GM12865 (cell line): ENCODE data around the gene HSD17B3.
"Not testable (repeated sequence)": the region's sequence is repeated elsewhere in the genome, so short reads cannot be mapped to it uniquely, and the experiment has no call there.

Experiments used
- DNase-seq: peaks from one replicate; pipeline ENCODE4 v3.0.0; 2010; ENCODE audit warnings: low read depth
- H3K4me3 ChIP-seq: 2 replicates; pipeline ENCODE4 v1.5.1; 2011; ENCODE audit warnings: mild to moderate bottlenecking, low read depth, low read length, control low read depth
- TF ChIP-seq, protein P1 (sequence below): IDR thresholded peaks from 2 replicates; pipeline ENCODE4 v1.5.1; 2011; ENCODE audit warnings: low read length, control low read depth, low read depth, inconsistent platforms; ENCODE audit not compliant: insufficient read depth; ENCODE audit errors: missing control alignments

Gene HSD17B3

DNA sequence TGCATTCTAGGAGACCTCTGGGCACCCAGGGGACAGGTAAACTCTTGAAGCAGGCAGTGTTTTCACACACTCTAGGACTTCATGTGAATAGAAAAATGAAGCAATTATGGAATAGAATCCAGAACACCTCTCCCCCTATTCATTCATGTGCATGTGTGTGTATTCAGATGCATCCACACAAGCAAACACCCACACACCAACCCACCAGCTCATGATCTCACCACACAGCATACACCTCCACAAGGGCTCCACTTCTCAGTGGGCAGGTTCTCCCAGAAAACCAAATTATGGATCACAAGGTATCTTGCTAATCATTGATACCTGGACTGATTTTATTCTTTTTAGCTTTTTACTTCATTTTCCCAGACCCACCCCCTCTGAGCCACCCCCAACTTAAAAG is 21.2 kb upstream of the HSD17B3 start:
- H3K4me3 ChIP-seq, result no peak overlapping the region
- DNase-seq, result no peak

GRCh38 chr9:96322736-96323135 is 20.8 kb upstream of the HSD17B3 start:
- DNase-seq, H3K4me3 ChIP-seq: not testable (repeated sequence)

More for the DNA sequence above, 21.2 kb upstream of the HSD17B3 start:
- TF ChIP-seq, protein P1, sequence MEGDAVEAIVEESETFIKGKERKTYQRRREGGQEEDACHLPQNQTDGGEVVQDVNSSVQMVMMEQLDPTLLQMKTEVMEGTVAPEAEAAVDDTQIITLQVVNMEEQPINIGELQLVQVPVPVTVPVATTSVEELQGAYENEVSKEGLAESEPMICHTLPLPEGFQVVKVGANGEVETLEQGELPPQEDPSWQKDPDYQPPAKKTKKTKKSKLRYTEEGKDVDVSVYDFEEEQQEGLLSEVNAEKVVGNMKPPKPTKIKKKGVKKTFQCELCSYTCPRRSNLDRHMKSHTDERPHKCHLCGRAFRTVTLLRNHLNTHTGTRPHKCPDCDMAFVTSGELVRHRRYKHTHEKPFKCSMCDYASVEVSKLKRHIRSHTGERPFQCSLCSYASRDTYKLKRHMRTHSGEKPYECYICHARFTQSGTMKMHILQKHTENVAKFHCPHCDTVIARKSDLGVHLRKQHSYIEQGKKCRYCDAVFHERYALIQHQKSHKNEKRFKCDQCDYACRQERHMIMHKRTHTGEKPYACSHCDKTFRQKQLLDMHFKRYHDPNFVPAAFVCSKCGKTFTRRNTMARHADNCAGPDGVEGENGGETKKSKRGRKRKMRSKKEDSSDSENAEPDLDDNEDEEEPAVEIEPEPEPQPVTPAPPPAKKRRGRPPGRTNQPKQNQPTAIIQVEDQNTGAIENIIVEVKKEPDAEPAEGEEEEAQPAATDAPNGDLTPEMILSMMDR, result no peak

DNA sequence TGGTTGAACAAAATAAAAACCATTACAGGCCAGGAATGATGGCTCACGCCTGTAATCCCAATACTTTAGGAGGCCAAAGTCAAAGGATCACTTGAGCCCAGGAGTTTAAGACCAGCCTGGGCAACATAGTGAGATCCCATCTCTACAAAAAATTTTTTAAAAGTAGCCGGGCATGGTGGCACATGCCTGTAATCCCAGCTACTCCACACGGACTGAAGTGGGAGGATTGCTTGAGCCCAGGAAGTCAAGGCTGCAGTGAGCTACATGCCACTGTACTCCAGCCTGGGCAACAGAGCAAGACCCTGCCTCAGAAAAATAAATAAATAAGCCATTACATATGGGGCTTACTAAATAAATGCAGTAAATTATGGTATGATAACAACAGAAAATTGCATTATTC is 20.2 kb upstream of the HSD17B3 start:
- DNase-seq, H3K4me3 ChIP-seq: not testable (repeated sequence)

GRCh38 chr9:96321515-96321914 is 19.5 kb upstream of the HSD17B3 start:
- DNase-seq, result no peak
- TF ChIP-seq, protein P1, result no peak
- no peak overlapping the region for H3K4me3 ChIP-seq

DNA sequence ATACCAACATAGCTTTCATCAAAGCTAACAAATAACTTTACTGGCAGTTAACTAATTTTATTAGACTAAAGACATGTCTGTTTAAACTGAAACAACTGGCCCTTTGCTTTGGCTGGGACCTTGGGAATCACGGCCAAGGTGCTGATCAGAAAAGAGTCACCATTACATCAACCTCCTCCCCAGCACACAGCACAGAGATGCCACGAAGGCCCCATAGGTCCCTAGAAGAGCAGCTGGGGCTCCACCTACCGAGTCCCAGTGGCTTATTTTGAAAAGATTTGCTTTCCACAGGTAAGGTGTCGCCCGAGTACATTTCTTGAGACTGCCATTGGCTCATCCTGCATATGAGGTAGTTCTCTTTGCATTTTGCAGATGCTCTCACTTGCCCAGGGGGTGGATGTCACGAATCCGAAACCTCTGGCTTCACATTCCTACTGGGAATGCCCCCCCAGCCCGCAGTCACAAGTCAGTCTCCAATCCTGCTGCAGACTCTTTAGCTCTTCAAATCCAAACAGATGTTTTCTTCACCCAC is 18.8 kb upstream of the HSD17B3 start:
- TF ChIP-seq, protein P1, result no peak
- no peak overlapping the region for H3K4me3 ChIP-seq
- DNase-seq, result no peak

DNA sequence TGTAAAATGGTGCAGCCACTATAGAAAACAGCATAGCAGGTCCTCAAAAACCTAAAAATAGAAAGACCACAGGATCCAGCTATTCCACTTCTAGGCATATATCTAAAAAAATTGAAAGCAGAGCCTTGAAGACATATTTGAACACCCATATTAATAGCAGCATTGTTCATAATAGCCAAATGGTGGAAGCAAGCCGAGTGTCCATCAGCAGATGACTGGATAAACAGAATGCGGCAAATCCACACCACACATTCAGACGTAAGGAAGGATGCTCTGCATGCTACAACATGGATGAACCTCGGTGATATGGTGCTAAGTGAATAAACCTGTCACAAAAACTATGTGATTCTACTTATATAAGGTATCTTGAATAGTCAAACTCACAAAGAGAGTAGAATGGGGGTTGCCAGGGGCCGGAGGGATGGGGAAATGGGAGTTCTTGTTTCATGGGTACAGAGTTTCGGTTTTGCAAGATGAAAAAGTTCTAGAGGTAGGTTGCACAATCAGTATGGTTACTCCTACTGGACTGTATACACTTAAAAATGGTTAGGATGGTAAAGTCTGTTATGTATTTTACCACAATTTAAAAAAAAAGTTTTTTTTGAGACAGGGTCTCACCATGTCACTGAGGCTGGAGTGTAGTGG is 17.1 kb upstream of the HSD17B3 start:
- TF ChIP-seq, protein P1, result no peak
- H3K4me3 ChIP-seq, result no peak overlapping the region
- DNase-seq, result peak; percentile 5

DNA sequence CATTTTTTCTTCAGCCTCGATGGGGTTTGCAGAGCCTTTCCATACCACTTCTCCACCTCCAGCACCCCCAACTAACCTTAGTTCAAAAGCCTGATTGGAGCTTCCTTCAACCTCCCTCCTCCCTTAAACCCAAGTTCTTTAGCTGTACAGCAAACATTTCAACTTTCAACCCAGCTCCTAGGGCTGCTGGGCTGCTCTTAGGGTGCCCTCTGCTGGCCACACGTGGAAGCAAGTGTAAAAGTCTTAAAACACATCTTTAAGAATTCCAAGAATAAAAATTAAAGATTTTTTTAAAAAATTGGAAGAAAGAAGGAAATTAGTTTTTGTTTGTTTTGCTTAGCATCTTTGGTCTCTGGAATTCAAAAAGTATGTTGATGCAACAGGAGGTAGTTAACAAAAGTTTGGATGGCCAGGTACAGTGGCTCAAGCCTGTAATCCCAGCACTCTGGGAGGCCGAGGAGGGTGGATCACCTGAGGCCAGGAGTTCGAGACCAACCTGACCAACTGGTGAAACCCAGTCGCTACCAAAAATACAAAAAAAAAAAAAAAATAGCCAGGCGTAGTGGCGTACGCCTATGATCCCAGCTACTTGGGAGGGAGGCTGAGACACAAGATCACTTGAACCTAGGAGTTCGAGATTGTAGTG is 15.5 kb upstream of the HSD17B3 start:
- peak; percentile 73 for DNase-seq
- H3K4me3 ChIP-seq, result no peak overlapping the region
- TF ChIP-seq, protein P1, result peak; percentile 78

DNA sequence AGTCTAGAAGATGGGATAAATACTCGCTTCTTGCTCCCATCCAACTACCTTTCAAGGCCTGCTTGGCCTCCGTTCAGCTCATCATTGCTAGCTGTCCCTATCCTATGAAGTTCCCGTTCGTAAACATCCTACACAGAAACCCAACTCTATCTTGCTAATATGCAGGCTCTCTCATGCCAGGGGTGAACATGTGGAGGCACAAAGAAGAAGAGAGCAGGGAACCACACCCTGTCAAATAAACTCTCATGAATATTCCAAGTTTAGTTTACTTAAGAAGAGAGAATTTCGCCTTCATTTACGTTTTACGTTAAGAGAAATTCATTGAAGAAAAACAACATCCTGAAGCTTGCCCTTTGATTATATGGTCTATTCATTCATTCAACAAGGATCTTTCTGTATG is 7.9 kb upstream of the HSD17B3 start:
- no peak overlapping the region for H3K4me3 ChIP-seq
- TF ChIP-seq, protein P1, result no peak
- DNase-seq, result no peak

DNA sequence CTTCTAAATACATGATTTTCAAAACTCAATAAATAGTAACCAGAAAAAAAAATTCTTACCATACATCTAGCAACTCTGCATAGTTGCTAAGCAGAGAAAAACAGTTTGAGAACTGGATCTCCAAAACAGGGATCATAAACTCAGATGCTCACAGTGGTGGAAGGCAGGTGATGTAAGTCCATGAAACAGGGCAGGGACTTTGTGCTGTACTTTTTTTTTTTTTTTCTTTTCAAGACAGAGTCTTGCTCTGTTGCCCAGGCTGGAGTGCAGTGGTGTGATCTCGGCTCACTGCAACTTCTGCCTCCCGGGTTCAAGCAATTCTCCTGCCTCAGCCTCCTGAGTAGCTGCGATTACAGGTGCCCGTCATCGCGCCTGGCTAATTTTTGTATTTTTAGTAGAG is 5.0 kb upstream of the HSD17B3 start:
- not testable (repeated sequence) for DNase-seq, H3K4me3 ChIP-seq
